ENCODE data around the gene GLIPR1.
"Not testable (repeated sequence)": the region's sequence is repeated elsewhere in the genome, so short reads cannot be mapped to it uniquely, and the experiment has no call there.

Gene GLIPR1

GRCh38 chr12:75521224-75521623 lies 40.7 kb downstream of the GLIPR1 start:
- not testable (repeated sequence) for DNase-seq

GRCh38 chr12:75522124-75522523 lies 41.6 kb downstream of the GLIPR1 start:
- not testable (repeated sequence) for DNase-seq

GRCh38 chr12:75525263-75525662 lies 44.7 kb downstream of the GLIPR1 start:
- DNase-seq: peak; percentile 4

GRCh38 chr12:75526655-75527511 lies 46.3 kb downstream of the GLIPR1 start:
- DNase-seq: peak; percentile 73

GRCh38 chr12:75528272-75528671 lies 47.7 kb downstream of the GLIPR1 start:
- no peak for DNase-seq

- no peak for DNase-seq
Measured at GRCh38 chr12:75528692-75529091, 48.1 kb downstream of the GLIPR1 start.

GRCh38 chr12:75529316-75529715 lies 48.8 kb downstream of the GLIPR1 start:
- no peak for DNase-seq

GRCh38 chr12:75529826-75530225 lies 49.3 kb downstream of the GLIPR1 start:
- no peak for DNase-seq

GRCh38 chr12:75533239-75533638 lies 52.7 kb downstream of the GLIPR1 start:
- DNase-seq: no peak

- DNase-seq: no peak
Measured at GRCh38 chr12:75539889-75540288, 59.3 kb downstream of the GLIPR1 start.

- no peak for DNase-seq
Measured at GRCh38 chr12:75542942-75543341, 62.4 kb downstream of the GLIPR1 start.

- no peak for DNase-seq
Measured at GRCh38 chr12:75543529-75543928, 63.0 kb downstream of the GLIPR1 start.

- no peak for DNase-seq
Measured at GRCh38 chr12:75545636-75546035, 65.1 kb downstream of the GLIPR1 start.

GRCh38 chr12:75548879-75549278 lies 68.3 kb downstream of the GLIPR1 start:
- DNase-seq: no peak

GRCh38 chr12:75549989-75550388 lies 69.4 kb downstream of the GLIPR1 start:
- no peak for DNase-seq

GRCh38 chr12:75550401-75551240 lies 70.1 kb downstream of the GLIPR1 start:
- DNase-seq: peak; percentile 18

- no peak for DNase-seq
Measured at GRCh38 chr12:75551477-75551876, 70.9 kb downstream of the GLIPR1 start.

- peak; percentile 25 for DNase-seq
Measured at GRCh38 chr12:75553398-75553797, 72.8 kb downstream of the GLIPR1 start.

All from fibroblast of skin of scalp (primary cell).